GM12878 (cell line): ENCODE measurements around the gene BOLA1. TPM values are rescaled to one million over a fixed set of nuclear protein-coding genes. Genes with fewer than 3 reads are reported as not detected.

Experiments used
- BCL11A ChIP-seq: IDR thresholded peaks from 2 replicates; pipeline ENCODE4 v1.6.1; 2011; ENCODE audit warnings: low read depth, low read length
- CEBPB ChIP-seq, 2 experiments: fragments of 150-350 bp in 1 of 2; IDR thresholded peaks; 2 replicates each; pipeline ENCODE4 v1.6.1; 2012 to 2014; ENCODE audit warnings: low read depth in 2 of 2, low read length in 2 of 2, borderline replicate concordance in 1 of 2, inconsistent platforms in 1 of 2
- CHD4 ChIP-seq: fragments of 200-600 bp; sonication (generic); IDR thresholded peaks from 2 replicates; pipeline ENCODE4 v1.6.1; 2016; ENCODE audit warnings: mild to moderate bottlenecking
- NFYA ChIP-seq: IDR thresholded peaks from 2 replicates; pipeline ENCODE4 v1.6.1; 2011; ENCODE audit warnings: low read depth, mild to moderate bottlenecking, low read length, improper control_type of control experiment, borderline replicate concordance
- NR2C1 ChIP-seq: fragments of 450-650 bp; IDR thresholded peaks from 2 replicates; pipeline ENCODE4 v1.6.1; 2017; ENCODE audit warnings: antibody characterized with exemption, mild to moderate bottlenecking, moderate library complexity
- NR2F1 ChIP-seq: fragments of 450-650 bp; conservative IDR thresholded peaks from 2 replicates; pipeline ENCODE4 v1.6.1; 2017; ENCODE audit warnings: mild to moderate bottlenecking
- RAD21 ChIP-seq: IDR thresholded peaks from 2 replicates; pipeline ENCODE4 v1.6.1; 2011; ENCODE audit warnings: mild to moderate bottlenecking, low read depth, low read length, moderate library complexity; ENCODE audit not compliant: insufficient read depth
- TARDBP ChIP-seq: IDR thresholded peaks from 2 replicates; pipeline ENCODE4 v1.6.1; 2016; ENCODE audit warnings: borderline replicate concordance
- polyA plus RNA-seq, 11 experiments: library from polyadenylated mRNA; depleted of rRNA in 4 of 11; unstranded in 6 of 11; stranded (reverse) in 5 of 11; fragments of >200 nt; fragmentation: Nextera tagmentation in 4 of 11; fragmentation: Illumina TruSeq in 1 of 11; extraction: Ambion mirVana in 4 of 11; extraction: Trizol in 1 of 11; gene quantifications; 1 replicate in 1 of 11; 2 replicates in 10 of 11; pipeline versions ENCODE4 v1.2.1 to v1.2.3, GENCODE V29; 2011 to 2016; ENCODE audit warnings: inconsistent platforms in 2 of 11, missing spikeins in 2 of 11, low read depth in 1 of 11
- total RNA-seq, 4 experiments: library from RNA; depleted of rRNA in 3 of 4; stranded (reverse); fragments of >200 nt in 3 of 4; fragmentation: Illumina TruSeq in 1 of 4; extraction: Trizol in 1 of 4; gene quantifications; 2 replicates each; pipeline versions ENCODE4 v1.2.1 to v1.2.3, GENCODE V29; 2013 to 2021
- TF ChIP-seq, protein P1 (sequence below): fragments of 450-650 bp; IDR thresholded peaks from 2 replicates; pipeline ENCODE4 v1.6.1; 2017; ENCODE audit warnings: antibody characterized with exemption, mild to moderate bottlenecking, moderate library complexity
- TF ChIP-seq, protein P2 (sequence below): fragments of 450-650 bp; IDR thresholded peaks from 2 replicates; pipeline ENCODE4 v1.6.1; 2018; ENCODE audit warnings: borderline replicate concordance, mild to moderate bottlenecking; ENCODE audit not compliant: partially characterized antibody
- TF ChIP-seq, protein P3 (sequence below): fragments of 150-350 bp; IDR thresholded peaks from 2 replicates; pipeline ENCODE4 v1.6.1; 2014; ENCODE audit warnings: mild to moderate bottlenecking, low read depth, low read length
- TF ChIP-seq, protein P4 (sequence below): IDR thresholded peaks from 2 replicates; pipeline ENCODE4 v1.6.1; 2012; ENCODE audit warnings: low read depth, low read length, improper control_type of control experiment
- TF ChIP-seq, protein P5 (sequence below): fragments of 450-650 bp; IDR thresholded peaks from 2 replicates; pipeline ENCODE4 v1.6.1; 2017; ENCODE audit warnings: mild to moderate bottlenecking, moderate library complexity
- TF ChIP-seq, protein P6 (sequence below): fragments of 450-650 bp; IDR thresholded peaks from 2 replicates; pipeline ENCODE4 v1.6.1; 2017; ENCODE audit warnings: low read depth, mild to moderate bottlenecking, moderate library complexity

BOLA1 gene
- total and polyA plus RNA-seq, 10 of the 15 experiments (the other 5 are each of a cell fraction or from before 2014, with no cell fraction given) = 0.74 to 18.7 (median 11.3) TPM

DNA sequence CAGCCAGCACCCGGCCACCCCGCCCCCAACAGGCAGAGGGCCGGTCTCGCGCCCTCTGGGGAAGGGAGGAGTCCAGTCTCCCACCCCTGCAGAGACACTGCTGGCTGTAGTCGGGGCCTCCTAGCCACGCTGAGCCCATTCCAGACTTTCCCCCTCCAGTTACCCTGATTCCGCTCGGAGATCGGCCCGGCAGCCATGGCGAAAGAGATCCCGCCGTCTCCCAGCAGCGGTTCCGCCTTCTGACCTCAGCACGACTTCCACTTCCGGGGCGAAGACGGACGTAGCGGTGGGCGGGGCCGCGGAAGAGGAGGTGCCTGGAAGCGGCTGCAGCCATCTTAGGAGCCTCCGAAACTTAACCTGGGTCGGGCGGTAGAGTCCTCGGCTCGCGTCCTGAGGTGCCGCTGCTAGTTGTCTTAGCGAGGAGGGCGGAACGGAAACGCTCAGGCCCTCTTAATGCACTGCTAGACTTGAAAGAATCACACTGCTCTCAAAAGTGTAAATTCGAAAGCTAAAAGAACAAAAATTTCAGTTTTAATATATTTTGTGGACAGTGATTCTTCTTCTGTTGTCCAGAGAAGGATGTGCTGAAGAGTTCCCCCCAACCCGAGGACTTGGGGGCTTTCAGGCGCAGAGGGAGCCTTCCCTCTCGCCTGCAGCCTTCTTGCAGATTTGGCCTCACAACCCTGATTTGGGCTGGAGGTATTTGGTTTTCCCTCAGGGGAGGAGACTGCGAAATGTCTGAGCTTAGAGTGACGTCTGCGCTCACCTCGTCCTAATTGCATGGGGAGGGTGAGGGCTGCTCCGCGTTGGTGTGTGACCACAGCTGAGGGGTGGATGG, 28.4 kb downstream of the BOLA1 start, which contains the start of gene SF3B4 (continued):
- TF ChIP-seq, protein P1, sequence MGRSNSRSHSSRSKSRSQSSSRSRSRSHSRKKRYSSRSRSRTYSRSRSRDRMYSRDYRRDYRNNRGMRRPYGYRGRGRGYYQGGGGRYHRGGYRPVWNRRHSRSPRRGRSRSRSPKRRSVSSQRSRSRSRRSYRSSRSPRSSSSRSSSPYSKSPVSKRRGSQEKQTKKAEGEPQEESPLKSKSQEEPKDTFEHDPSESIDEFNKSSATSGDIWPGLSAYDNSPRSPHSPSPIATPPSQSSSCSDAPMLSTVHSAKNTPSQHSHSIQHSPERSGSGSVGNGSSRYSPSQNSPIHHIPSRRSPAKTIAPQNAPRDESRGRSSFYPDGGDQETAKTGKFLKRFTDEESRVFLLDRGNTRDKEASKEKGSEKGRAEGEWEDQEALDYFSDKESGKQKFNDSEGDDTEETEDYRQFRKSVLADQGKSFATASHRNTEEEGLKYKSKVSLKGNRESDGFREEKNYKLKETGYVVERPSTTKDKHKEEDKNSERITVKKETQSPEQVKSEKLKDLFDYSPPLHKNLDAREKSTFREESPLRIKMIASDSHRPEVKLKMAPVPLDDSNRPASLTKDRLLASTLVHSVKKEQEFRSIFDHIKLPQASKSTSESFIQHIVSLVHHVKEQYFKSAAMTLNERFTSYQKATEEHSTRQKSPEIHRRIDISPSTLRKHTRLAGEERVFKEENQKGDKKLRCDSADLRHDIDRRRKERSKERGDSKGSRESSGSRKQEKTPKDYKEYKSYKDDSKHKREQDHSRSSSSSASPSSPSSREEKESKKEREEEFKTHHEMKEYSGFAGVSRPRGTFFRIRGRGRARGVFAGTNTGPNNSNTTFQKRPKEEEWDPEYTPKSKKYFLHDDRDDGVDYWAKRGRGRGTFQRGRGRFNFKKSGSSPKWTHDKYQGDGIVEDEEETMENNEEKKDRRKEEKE = no peak
- TF ChIP-seq, protein P2, sequence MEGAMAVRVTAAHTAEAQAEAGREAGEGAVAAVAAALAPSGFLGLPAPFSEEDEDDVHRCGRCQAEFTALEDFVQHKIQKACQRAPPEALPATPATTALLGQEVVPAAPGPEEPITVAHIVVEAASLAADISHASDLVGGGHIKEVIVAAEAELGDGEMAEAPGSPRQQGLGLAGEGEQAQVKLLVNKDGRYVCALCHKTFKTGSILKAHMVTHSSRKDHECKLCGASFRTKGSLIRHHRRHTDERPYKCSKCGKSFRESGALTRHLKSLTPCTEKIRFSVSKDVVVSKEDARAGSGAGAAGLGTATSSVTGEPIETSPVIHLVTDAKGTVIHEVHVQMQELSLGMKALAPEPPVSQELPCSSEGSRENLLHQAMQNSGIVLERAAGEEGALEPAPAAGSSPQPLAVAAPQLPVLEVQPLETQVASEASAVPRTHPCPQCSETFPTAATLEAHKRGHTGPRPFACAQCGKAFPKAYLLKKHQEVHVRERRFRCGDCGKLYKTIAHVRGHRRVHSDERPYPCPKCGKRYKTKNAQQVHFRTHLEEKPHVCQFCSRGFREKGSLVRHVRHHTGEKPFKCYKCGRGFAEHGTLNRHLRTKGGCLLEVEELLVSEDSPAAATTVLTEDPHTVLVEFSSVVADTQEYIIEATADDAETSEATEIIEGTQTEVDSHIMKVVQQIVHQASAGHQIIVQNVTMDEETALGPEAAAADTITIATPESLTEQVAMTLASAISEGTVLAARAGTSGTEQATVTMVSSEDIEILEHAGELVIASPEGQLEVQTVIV = peak; percentile 45
- TF ChIP-seq TARDBP (no peak), NR2C1 (peak; percentile 99), NFYA (no peak), NR2F1 (no peak; the same call in 1 of the 2 replicates), BCL11A (no peak), CHD4 (no peak), RAD21 (no peak), CEBPB (IDR thresholded peaks at IDR 0.05; ENCODE audit: borderline replicate concordance in 1 of 2, low read depth in 2 of 2, low read length in 2 of 2) (no peak)
- TF ChIP-seq, protein P3, sequence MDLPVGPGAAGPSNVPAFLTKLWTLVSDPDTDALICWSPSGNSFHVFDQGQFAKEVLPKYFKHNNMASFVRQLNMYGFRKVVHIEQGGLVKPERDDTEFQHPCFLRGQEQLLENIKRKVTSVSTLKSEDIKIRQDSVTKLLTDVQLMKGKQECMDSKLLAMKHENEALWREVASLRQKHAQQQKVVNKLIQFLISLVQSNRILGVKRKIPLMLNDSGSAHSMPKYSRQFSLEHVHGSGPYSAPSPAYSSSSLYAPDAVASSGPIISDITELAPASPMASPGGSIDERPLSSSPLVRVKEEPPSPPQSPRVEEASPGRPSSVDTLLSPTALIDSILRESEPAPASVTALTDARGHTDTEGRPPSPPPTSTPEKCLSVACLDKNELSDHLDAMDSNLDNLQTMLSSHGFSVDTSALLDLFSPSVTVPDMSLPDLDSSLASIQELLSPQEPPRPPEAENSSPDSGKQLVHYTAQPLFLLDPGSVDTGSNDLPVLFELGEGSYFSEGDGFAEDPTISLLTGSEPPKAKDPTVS = no peak
- TF ChIP-seq, protein P4, sequence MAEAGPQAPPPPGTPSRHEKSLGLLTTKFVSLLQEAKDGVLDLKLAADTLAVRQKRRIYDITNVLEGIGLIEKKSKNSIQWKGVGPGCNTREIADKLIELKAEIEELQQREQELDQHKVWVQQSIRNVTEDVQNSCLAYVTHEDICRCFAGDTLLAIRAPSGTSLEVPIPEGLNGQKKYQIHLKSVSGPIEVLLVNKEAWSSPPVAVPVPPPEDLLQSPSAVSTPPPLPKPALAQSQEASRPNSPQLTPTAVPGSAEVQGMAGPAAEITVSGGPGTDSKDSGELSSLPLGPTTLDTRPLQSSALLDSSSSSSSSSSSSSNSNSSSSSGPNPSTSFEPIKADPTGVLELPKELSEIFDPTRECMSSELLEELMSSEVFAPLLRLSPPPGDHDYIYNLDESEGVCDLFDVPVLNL = no peak; the same call in 1 of the 2 replicates
- TF ChIP-seq, protein P5, sequence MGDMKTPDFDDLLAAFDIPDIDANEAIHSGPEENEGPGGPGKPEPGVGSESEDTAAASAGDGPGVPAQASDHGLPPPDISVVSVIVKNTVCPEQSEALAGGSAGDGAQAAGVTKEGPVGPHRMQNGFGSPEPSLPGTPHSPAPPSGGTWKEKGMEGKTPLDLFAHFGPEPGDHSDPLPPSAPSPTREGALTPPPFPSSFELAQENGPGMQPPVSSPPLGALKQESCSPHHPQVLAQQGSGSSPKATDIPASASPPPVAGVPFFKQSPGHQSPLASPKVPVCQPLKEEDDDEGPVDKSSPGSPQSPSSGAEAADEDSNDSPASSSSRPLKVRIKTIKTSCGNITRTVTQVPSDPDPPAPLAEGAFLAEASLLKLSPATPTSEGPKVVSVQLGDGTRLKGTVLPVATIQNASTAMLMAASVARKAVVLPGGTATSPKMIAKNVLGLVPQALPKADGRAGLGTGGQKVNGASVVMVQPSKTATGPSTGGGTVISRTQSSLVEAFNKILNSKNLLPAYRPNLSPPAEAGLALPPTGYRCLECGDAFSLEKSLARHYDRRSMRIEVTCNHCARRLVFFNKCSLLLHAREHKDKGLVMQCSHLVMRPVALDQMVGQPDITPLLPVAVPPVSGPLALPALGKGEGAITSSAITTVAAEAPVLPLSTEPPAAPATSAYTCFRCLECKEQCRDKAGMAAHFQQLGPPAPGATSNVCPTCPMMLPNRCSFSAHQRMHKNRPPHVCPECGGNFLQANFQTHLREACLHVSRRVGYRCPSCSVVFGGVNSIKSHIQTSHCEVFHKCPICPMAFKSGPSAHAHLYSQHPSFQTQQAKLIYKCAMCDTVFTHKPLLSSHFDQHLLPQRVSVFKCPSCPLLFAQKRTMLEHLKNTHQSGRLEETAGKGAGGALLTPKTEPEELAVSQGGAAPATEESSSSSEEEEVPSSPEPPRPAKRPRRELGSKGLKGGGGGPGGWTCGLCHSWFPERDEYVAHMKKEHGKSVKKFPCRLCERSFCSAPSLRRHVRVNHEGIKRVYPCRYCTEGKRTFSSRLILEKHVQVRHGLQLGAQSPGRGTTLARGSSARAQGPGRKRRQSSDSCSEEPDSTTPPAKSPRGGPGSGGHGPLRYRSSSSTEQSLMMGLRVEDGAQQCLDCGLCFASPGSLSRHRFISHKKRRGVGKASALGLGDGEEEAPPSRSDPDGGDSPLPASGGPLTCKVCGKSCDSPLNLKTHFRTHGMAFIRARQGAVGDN = peak; percentile 74; the same call in 1 of the 2 replicates
- TF ChIP-seq, protein P6, sequence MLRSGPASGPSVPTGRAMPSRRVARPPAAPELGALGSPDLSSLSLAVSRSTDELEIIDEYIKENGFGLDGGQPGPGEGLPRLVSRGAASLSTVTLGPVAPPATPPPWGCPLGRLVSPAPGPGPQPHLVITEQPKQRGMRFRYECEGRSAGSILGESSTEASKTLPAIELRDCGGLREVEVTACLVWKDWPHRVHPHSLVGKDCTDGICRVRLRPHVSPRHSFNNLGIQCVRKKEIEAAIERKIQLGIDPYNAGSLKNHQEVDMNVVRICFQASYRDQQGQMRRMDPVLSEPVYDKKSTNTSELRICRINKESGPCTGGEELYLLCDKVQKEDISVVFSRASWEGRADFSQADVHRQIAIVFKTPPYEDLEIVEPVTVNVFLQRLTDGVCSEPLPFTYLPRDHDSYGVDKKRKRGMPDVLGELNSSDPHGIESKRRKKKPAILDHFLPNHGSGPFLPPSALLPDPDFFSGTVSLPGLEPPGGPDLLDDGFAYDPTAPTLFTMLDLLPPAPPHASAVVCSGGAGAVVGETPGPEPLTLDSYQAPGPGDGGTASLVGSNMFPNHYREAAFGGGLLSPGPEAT = peak; percentile 89
